HFF-Myc (cell line): ENCODE data around the gene CKS2.
"Not testable (repeated sequence)": the region's sequence is repeated elsewhere in the genome, so short reads cannot be mapped to it uniquely, and the experiment has no call there.

Experiments used
- DNase-seq: peaks from one replicate; pipeline ENCODE4 v3.0.0-alpha.2; 2011; ENCODE audit warnings: low read depth; ENCODE audit errors: extremely low read depth
- H3K4me3 ChIP-seq: replicated peaks from 2 replicates; pipeline ENCODE4 v1.5.1; 2011; ENCODE audit warnings: low read depth, mild to moderate bottlenecking, control low read depth, low read length
- TF ChIP-seq, protein P1 (sequence below): IDR thresholded peaks from 2 replicates; pipeline ENCODE4 v1.5.1; 2012; ENCODE audit warnings: mild to moderate bottlenecking, low read depth, low read length, control low read depth; ENCODE audit errors: missing control alignments

CKS2 gene

DNA sequence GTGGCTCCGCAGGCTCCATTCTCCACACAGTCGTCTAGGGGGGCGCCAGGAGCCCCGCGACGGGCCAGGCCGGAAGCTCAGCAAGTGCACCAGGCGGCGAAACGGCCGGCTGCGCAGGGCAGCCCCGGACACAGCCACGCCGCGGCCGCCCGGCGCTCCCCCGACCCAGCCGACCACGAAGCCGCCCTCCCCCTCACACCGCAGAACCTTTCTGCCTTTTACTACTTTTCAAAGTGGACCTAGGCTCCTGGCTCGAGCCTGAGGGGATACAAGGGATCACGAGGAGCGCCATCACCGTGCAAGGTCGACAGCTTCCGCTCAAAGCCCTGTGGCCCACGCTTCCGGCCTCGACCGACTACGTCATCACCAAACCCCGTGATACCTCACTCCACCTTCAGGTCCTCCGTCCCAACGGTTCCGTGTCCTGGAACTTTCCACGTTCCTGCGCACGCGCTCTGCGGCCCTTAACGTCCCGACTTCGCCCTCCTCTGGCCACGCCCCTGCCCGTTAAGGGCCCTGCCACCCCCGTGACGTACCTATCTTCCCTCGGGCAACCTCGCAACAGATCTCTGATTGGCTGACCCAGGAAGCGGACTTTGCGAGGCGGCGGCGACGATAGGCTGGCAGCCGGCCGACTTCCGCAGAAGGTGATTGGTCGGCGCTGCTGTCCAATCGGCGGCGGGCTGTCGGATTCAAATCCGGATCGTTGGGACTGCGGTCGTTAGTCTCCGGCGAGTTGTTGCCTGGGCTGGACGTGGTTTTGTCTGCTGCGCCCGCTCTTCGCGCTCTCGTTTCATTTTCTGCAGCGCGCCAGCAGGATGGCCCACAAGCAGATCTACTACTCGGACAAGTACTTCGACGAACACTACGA is at the start of gene CKS2:
Gene CKS2 (plus strand): TSS at position 721 of the 871 bp plus-strand sequence. CDS start 98 bp downstream, at position 819.
- peak within 1 kb of the TSS; percentile 92 for H3K4me3 ChIP-seq
- TF ChIP-seq, protein P1, sequence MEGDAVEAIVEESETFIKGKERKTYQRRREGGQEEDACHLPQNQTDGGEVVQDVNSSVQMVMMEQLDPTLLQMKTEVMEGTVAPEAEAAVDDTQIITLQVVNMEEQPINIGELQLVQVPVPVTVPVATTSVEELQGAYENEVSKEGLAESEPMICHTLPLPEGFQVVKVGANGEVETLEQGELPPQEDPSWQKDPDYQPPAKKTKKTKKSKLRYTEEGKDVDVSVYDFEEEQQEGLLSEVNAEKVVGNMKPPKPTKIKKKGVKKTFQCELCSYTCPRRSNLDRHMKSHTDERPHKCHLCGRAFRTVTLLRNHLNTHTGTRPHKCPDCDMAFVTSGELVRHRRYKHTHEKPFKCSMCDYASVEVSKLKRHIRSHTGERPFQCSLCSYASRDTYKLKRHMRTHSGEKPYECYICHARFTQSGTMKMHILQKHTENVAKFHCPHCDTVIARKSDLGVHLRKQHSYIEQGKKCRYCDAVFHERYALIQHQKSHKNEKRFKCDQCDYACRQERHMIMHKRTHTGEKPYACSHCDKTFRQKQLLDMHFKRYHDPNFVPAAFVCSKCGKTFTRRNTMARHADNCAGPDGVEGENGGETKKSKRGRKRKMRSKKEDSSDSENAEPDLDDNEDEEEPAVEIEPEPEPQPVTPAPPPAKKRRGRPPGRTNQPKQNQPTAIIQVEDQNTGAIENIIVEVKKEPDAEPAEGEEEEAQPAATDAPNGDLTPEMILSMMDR, result no peak
- DNase-seq, result peak; percentile 100

GRCh38 chr9:89273528-89274279 is 37.3 kb upstream of the CKS2 start:
- no peak overlapping the region for H3K4me3 ChIP-seq
- no peak for DNase-seq
- TF ChIP-seq, protein P1, result no peak

GRCh38 chr9:89274838-89275237 is 36.2 kb upstream of the CKS2 start:
- TF ChIP-seq, protein P1, result no peak
- H3K4me3 ChIP-seq, result no peak overlapping the region
- no peak for DNase-seq

DNA sequence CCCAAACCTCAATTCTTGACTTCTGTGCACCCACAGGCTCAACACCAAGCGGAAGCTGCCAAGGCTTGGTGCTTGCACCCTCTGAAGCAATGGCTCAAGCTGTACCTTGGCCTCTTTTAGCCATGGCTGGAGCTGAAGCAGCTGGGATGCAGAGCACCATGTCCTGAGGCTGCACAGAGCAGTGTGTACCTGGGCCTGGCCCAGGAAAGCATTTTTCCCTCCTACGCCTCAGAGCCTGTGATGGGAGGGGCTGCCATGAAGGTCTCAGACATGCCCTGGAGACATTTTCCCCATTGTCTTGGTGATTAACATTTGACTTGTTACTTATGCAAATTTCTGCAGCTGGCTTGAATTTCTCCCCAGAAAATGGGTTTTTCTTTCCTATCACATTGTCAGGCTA is 35.0 kb upstream of the CKS2 start:
- not testable (repeated sequence) for H3K4me3 ChIP-seq, DNase-seq

- DNase-seq, result no peak
- TF ChIP-seq, protein P1, result no peak
- no peak overlapping the region for H3K4me3 ChIP-seq
These were observed 34.0 kb upstream of the CKS2 start for GRCh38 chr9:89277043-89277442.

- TF ChIP-seq, protein P1, result no peak
These were observed 33.5 kb upstream of the CKS2 start for GRCh38 chr9:89277454-89277853.

GRCh38 chr9:89278551-89278950 is 32.4 kb upstream of the CKS2 start:
- H3K4me3 ChIP-seq, result no peak overlapping the region
- TF ChIP-seq, protein P1, result no peak
- DNase-seq, result no peak

More at GRCh38 chr9:89277454-89277853, 33.5 kb upstream of the CKS2 start:
- no peak for DNase-seq
- H3K4me3 ChIP-seq, result no peak overlapping the region
